Suppressor macrophage treated with lipopolysaccharide for 1 hour (primary cell): Measurements from ENCODE around the gene ATP6V1A.
"Not testable (repeated sequence)": the region's sequence is repeated elsewhere in the genome, so short reads cannot be mapped to it uniquely, and the experiment has no call there.

Experiments used
- DNase-seq, 3 donors: peaks; one replicate each; pipeline ENCODE4 v3.0.0-alpha.2; 2020 to 2022

The ATP6V1A gene

GRCh38 chr3:113829576-113830354 is 82.9 kb downstream of the ATP6V1A start:
- no peak for DNase-seq

DNA sequence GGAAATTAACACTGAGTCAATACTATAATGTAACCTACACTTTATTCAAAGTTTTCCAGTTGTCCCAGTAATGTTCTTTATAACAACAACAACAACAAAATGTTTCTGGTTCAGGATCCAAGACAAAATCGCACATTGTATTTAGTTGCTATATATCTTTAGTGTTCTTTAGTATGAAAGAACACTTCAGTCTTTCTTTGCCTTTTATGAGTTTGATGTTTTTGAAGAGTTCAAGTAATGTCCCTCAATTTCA is 84.2 kb downstream of the ATP6V1A start:
- DNase-seq = no peak

GRCh38 chr3:113832477-113833164 is 85.8 kb downstream of the ATP6V1A start:
- DNase-seq = no peak

GRCh38 chr3:113834983-113835382 is 88.1 kb downstream of the ATP6V1A start:
- no peak for DNase-seq

GRCh38 chr3:113838631-113839209 is 91.9 kb downstream of the ATP6V1A start, which contains the start of gene GRAMD1C:
Gene GRAMD1C (plus strand): TSS chr3:113838788. CDS start chr3:113838910, 122 bp downstream.
- DNase-seq = peak; percentile 91 to 95 (median 94)

DNA sequence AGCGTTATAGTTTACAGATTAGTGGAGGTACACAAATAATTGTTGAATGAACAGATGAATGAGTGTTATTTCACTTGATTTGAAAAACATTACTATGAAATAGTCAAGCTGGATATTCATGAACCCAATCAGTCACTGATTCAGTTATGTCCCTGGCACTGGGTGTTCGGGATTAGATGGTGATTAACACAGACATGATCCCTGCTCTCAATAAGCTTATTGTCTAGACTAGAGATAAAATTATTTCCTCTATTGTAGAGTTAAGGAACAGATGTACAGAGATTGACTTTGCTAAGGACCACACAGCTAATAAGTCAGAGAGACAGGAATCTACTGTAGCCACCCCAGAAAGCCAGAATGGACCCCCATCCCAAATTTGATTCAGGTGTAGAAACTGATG is 92.7 kb downstream of the ATP6V1A start:
- DNase-seq = no peak

DNA sequence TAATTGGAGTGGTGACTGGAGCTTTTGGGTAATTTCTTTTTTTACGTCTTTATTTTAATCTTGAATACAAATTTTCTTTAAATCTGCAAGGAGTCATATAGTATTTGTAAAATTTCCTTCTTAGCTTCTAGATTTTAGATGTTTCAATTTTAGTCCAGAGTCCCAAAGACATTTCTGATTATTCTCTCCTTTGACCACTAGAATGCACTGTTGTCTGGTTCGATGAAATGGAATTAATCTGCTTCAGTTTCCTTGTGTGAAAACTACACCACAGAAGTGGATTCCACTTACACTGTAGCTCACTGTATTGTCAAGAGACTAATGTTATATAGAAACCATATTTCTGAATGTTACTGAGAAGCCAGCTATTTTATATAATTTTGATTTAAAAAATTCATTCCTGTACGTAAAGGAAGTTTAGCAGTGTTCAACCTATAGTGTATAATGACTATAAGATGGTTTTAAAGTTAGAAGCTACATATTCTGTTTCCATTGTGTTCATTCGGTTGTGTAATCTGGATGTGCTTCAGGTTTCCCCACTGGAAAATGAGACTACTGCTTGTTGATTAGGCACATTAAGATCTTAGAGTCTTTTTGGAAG is 97.9 kb downstream of the ATP6V1A start:
- peak; percentile 30 to 67 (median 59) for DNase-seq

DNA sequence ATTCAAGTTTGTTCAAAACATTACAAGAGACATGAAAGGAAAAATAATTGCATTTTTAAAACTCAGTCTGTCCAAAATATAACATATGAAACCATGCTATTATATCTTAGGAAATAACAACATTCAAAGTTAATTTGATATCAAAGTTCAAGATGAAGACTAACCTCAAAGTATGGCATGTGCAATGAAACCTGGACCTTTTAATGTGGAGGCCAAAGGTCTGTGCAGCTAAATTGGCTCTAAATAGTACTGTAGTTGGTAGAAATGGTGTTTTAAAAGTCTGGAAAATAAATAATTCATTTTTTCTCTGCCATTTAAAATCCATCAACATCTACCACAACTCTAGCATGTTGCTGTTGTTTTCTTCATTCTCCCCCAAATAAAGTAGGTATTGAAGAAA is 100.4 kb downstream of the ATP6V1A start:
- no peak for DNase-seq

DNA sequence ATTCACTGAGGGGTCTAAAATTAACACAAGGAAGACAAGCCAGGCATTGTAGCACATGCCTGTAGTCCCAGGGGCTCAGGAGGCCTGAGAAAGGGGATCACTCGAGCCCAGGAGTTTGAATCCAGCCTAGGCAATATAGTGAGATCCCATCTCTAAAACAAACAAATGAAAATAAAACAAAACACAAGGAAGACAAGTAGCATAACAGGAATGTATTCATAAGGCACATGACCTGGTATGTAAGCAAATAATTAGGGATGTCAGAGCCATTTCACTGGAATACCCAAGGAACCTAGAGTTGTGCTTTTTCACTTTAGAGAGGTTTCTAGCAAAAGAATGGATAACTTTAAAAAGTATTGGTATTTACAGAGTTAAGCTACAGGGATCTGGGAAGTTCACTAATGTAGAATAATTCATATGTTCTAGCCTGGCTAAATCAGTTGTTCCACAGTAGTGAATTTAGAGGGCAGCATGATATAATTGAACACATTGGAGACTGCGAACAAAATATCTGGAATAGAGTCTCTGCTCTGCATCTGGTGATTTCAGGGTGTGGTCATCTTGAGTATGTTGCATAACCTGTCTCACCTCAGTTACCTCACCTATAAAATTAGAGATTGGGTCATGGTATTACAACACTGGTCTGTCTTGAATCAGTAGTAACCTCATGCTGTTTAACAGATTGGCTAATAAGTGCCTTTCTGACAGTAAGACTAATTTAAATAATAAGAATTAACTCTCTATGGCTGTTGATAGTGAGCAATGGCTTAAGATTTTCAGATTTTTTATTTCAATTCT is 101.0 kb downstream of the ATP6V1A start:
- no peak for DNase-seq

DNA sequence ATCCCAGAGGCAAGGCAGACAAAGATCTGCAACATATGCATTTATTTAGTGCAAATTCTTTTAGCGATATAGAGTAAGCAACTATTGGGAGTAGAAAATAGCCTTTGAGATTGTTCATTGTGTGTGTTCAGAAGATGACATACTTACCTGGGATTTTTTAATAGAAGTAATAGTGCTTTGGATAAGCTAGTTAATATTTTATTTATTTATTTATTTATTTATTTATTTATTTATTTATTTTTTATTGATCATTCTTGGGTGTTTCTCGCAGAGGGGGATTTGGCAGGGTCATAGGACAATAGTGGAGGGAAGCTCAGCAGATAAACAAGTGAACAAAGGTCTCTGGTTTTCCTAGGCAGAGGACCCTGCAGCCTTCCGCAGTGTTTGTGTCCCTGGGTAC is 102.2 kb downstream of the ATP6V1A start:
- DNase-seq = not testable (repeated sequence)

DNA sequence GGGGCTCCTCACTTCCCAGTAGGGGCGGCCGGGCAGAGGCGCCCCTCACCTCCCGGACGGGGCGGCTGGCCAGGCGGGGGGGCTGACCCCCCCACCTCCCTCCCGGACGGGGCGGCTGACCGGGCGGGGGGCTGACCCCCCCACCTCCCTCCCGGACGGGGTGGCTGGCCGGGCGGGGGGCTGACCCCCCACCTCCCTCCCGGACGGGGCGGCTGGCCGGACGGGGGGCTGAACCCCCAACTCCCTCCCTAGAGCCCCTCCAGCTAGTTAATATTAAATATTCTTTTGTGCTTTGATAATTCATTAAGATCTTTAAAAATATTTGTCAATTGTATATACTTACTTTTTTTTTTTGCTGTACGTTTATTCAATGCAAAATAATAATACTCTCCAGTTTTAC is 103.0 kb downstream of the ATP6V1A start:
- not testable (repeated sequence) for DNase-seq

GRCh38 chr3:113850391-113850790 is 103.6 kb downstream of the ATP6V1A start:
- not testable (repeated sequence) for DNase-seq

- no peak for DNase-seq
Observed at GRCh38 chr3:113852506-113852905, 105.7 kb downstream of the ATP6V1A start.
